Measurements from ENCODE around the gene RILPL1.

DNA sequence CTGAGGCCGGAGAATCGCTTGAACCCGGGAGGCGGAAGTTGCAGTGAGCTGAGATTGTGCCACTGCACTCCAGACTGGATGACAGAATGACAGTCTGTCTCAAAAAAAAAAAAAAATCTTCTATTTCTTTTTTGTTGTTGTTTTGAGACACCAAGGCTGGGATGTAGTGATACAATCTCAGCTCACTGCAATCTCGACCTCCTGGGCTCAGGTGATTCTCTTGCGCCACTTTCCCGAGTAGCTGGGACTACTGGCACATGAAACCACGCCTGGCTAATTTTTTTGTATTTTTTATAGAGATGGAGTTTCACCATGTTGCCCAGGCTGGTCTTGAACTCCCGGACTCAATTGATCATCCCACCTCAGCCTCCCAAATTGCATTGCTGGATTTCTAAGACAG is 82.9 kb downstream of the RILPL1 start:
- TF ChIP-seq FOXA2 (IDR thresholded peaks at IDR 0.05) (no peak), CTCF (IDR thresholded peaks at IDR 0.05; ENCODE audit: low read depth, low read length, missing input control) (no peak), REST (IDR thresholded peaks at IDR 0.05) (no peak), MAX (IDR thresholded peaks at IDR 0.05) (no peak), RAD21 (IDR thresholded peaks at IDR 0.05) (no peak), TAF1 (conservative IDR thresholded peaks at IDR 0.05) (no peak), YY1 (IDR thresholded peaks at IDR 0.05) (no peak), ZBTB33 (IDR thresholded peaks at IDR 0.05) (no peak), GABPA (IDR thresholded peaks at IDR 0.05 in 1 of 2, conservative IDR thresholded peaks at IDR 0.05 in 1 of 2) (no peak), EGR1 (IDR thresholded peaks at IDR 0.05; ENCODE audit: low read depth in 2 of 2) (no peak)
